MCF 10A (cell line): ENCODE results near the gene OAS2. TPM values are rescaled to one million over a fixed set of nuclear protein-coding genes. Genes with fewer than 3 reads are reported as not detected.

Experiments used
- BruUV-seq: library from RNA; stranded (reverse); fragments of 400-500 nt; replicated peaks from 2 replicates; lab custom pipeline; 2021; lab: Mats Ljungman, UMichigan
- CTCF ChIA-PET: fragments of 300-600 bp; sonication (Branson Sonifier 250); formaldehyde crosslinking; extraction: SDS; loops from one replicate; lab custom pipeline; 2021; ENCODE audit warnings: antibody characterized with exemption, inconsistent platforms; lab: Yijun Ruan, JAX
- POLR2A ChIA-PET: fragments of 300-600, 350-650 bp; sonication (Branson Sonifier 250); formaldehyde crosslinking; extraction: SDS; loops from one replicate; lab custom pipeline; 2020; ENCODE audit warnings: antibody characterized with exemption, inconsistent platforms; lab: Yijun Ruan, JAX
- DNase-seq: peaks from one replicate; pipeline ENCODE4 v3.0.0-alpha.2; 2018; ENCODE audit not compliant: unreplicated experiment
- H3K27ac Mint-ChIP-seq: one replicate; pipeline ENCODE4 v1.8.0; 2022; ENCODE audit warnings: mild to moderate bottlenecking, low read depth, mixed read lengths; ENCODE audit not compliant: unreplicated experiment
- H3K27me3 Mint-ChIP-seq: one replicate; pipeline ENCODE4 v1.8.0; 2022; ENCODE audit warnings: mixed read lengths; ENCODE audit not compliant: insufficient read depth, unreplicated experiment
- H3K36me3 Mint-ChIP-seq: one replicate; pipeline ENCODE4 v1.8.0; 2022; ENCODE audit warnings: mild to moderate bottlenecking, moderate library complexity, mixed read lengths; ENCODE audit not compliant: insufficient read depth, unreplicated experiment
- H3K4me1 Mint-ChIP-seq: one replicate; pipeline ENCODE4 v1.8.0; 2022; ENCODE audit warnings: mixed read lengths; ENCODE audit not compliant: insufficient read depth, unreplicated experiment
- H3K4me3 Mint-ChIP-seq: one replicate; pipeline ENCODE4 v1.8.0; 2022; ENCODE audit warnings: mild to moderate bottlenecking, moderate library complexity, mixed read lengths; ENCODE audit not compliant: unreplicated experiment
- H3K9me3 Mint-ChIP-seq: one replicate; pipeline ENCODE4 v1.8.0; 2022; ENCODE audit warnings: mixed read lengths; ENCODE audit not compliant: unreplicated experiment
- intact Hi-C: fragments of 100-400 bp; cut with micrococcal nuclease; formaldehyde crosslinking; loops from 2 replicates; pipeline ENCODE4 v1.14.1; 2022
- total RNA-seq: library from RNA; stranded (reverse); gene quantifications from 2 replicates; pipeline ENCODE4 v1.2.3, GENCODE V29; 2022
- TF ChIP-seq, protein P1 (sequence below): fragments of 200-600 bp; IDR thresholded peaks from one replicate; pipeline ENCODE4 v1.8.0; 2022; ENCODE audit warnings: antibody characterized with exemption, mild to moderate bottlenecking; ENCODE audit not compliant: unreplicated experiment

The OAS2 gene
- total RNA-seq, 1 experiment from 2014 or later: 0.33 TPM

DNA sequence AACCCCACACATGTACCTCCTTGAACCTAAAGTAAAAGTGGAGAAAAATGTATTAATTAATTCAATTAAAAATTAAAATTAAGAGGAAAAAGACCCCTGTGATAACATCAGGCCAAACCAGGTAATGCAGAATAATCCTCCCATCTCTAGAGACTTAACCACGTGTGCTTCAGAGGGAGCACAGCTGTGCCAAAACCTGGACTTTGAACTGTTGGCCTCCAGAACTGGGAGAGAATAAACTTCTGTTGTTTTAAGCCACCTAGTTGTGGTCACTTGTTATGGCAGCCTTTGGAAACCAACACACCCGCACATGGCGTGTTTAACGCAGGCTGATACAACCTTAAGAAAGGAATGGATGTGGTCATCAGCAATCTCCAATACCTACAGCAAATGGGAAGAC lies 23.8 kb downstream of the OAS2 start:
- ChIA-PET CTCF (interaction anchor here (0.7 to 2.1 kb wide), 5 partner anchors 9 to 102 kb away, joined by 3 to 7 read pairs (median 4); no protein-coding TSS in a partner anchor), POLR2A (no interaction called here)
- H3K36me3 Mint-ChIP-seq: no peaks in the 10 kb centered on the region
- H3K27me3 Mint-ChIP-seq: no peaks in the 10 kb centered on the region
- intact Hi-C loops: no loop called here
- H3K27ac Mint-ChIP-seq: no peak overlapping the region
- H3K4me1 Mint-ChIP-seq: peaks cover 5% of the 10 kb centered on the region
- H3K9me3 Mint-ChIP-seq: peaks cover 7% of the 10 kb centered on the region
- no peak for DNase-seq
- BruUV-seq: no TSS peak
- TF ChIP-seq, protein P1, sequence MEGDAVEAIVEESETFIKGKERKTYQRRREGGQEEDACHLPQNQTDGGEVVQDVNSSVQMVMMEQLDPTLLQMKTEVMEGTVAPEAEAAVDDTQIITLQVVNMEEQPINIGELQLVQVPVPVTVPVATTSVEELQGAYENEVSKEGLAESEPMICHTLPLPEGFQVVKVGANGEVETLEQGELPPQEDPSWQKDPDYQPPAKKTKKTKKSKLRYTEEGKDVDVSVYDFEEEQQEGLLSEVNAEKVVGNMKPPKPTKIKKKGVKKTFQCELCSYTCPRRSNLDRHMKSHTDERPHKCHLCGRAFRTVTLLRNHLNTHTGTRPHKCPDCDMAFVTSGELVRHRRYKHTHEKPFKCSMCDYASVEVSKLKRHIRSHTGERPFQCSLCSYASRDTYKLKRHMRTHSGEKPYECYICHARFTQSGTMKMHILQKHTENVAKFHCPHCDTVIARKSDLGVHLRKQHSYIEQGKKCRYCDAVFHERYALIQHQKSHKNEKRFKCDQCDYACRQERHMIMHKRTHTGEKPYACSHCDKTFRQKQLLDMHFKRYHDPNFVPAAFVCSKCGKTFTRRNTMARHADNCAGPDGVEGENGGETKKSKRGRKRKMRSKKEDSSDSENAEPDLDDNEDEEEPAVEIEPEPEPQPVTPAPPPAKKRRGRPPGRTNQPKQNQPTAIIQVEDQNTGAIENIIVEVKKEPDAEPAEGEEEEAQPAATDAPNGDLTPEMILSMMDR: no peak
- no peak overlapping the region for H3K4me3 Mint-ChIP-seq

DNA sequence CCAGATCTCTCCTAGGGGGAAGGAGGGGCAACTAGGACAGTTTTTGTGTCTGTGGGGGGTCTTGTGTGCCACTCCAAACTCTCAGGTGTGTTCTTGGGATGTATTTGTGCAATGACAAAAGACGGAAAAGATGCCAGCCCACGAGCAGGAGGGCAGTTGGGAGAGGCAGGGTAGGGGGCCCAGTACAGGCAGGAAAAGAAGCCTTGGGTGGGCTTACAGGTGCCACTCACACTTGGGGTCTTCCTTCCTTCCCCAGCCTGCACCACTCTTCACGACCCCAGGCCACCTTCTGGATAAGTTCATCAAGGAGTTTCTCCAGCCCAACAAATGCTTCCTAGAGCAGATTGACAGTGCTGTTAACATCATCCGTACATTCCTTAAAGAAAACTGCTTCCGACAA lies 24.4 kb downstream of the OAS2 start:
- Mint-ChIP-seq H3K4me3 (no peak overlapping the region), H3K4me1 (peaks cover 7% of the 10 kb centered on the region), H3K9me3 (peaks cover 7% of the 10 kb centered on the region), H3K27me3 (no peaks in the 10 kb centered on the region), H3K27ac (no peak overlapping the region), H3K36me3 (no peaks in the 10 kb centered on the region)
- POLR2A ChIA-PET: no interaction called here
- TF ChIP-seq, protein P1: no peak
- CTCF ChIA-PET: interaction anchor here (1.3 to 2.1 kb wide), 3 partner anchors 9 to 102 kb away, joined by 4 to 8 read pairs (median 6); no protein-coding TSS in a partner anchor
- intact Hi-C loops: no loop called here
- no peak for DNase-seq
- BruUV-seq: no TSS peak

DNA sequence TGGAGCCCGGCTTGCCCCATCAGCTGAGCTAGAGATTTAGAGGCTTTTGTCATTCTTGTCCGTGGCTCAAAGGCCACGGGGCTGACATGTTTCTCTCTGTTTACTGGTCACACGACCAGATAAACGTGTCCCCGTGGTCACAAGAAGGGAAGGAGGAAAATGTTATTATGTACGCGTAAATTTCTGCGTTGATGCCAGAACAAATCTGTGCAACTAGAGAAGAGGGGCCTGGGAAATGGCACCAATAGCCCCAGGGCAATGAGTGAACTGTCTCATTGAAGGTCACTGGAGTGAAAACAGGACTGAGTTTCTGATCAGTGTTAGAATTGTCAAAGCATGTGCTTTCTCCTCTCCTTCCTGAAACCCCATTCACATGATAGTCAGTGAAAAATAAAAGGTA lies 25.3 kb downstream of the OAS2 start:
- Mint-ChIP-seq H3K9me3 (peaks cover 4% of the 10 kb centered on the region), H3K27ac (no peak overlapping the region), H3K4me3 (no peak overlapping the region), H3K27me3 (no peaks in the 10 kb centered on the region), H3K4me1 (peaks cover 7% of the 10 kb centered on the region), H3K36me3 (no peaks in the 10 kb centered on the region)
- DNase-seq: no peak
- CTCF ChIA-PET: interaction anchor here (0.5 to 1.7 kb wide), 4 partner anchors 10 to 176 kb away, joined by 3 to 8 read pairs (median 4); no protein-coding TSS in a partner anchor
- POLR2A ChIA-PET: no interaction called here
- BruUV-seq: no TSS peak
- TF ChIP-seq, protein P1: no peak
- intact Hi-C loops: no loop called here

DNA sequence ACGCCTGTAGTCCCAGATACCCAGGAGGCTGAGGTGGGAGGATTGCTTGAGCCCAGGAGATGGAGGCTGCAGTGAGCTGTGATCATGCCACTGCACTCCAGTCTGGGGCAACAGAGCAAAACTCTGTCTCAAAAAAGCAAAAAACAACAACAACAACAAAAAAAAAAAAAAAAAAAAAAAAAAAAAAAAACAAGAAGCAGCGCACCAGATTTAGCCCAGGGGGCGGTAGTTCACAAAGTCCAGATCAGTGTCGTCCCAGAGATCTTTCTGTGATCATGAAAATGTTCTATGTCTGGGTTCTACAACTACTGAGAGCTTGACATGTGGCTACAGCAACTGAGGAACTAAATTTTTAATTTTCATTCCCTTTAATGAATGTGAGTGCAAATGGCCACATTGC lies 27.4 kb downstream of the OAS2 start:
- TF ChIP-seq, protein P1: peak; percentile 31
- Mint-ChIP-seq H3K27me3 (no peaks in the 10 kb centered on the region), H3K36me3 (no peaks in the 10 kb centered on the region)

More for the DNA sequence above, 27.4 kb downstream of the OAS2 start:
- peak; percentile 46 for DNase-seq
- BruUV-seq: no TSS peak
- intact Hi-C loops: no loop called here
- H3K27ac Mint-ChIP-seq: no peak overlapping the region
- no peak overlapping the region for H3K4me3 Mint-ChIP-seq
- no peaks in the 10 kb centered on the region for H3K9me3 Mint-ChIP-seq
- peaks cover 7% of the 10 kb centered on the region for H3K4me1 Mint-ChIP-seq
- CTCF ChIA-PET: interaction anchor here (0.6 to 3.4 kb wide), 7 partner anchors 13 to 529 kb away, joined by 3 to 35 read pairs (median 4); no protein-coding TSS in a partner anchor
- POLR2A ChIA-PET: no interaction called here
